ENCODE data around the gene TNP2. TPM values are rescaled to one million over a fixed set of nuclear protein-coding genes. Genes with fewer than 3 reads are reported as not detected.
A peak's percentile ranks its signal among the peaks of the same experiment; 100 is the strongest.

TNP2 gene
- polyA plus RNA-seq, 3 donors, result not detected

DNA sequence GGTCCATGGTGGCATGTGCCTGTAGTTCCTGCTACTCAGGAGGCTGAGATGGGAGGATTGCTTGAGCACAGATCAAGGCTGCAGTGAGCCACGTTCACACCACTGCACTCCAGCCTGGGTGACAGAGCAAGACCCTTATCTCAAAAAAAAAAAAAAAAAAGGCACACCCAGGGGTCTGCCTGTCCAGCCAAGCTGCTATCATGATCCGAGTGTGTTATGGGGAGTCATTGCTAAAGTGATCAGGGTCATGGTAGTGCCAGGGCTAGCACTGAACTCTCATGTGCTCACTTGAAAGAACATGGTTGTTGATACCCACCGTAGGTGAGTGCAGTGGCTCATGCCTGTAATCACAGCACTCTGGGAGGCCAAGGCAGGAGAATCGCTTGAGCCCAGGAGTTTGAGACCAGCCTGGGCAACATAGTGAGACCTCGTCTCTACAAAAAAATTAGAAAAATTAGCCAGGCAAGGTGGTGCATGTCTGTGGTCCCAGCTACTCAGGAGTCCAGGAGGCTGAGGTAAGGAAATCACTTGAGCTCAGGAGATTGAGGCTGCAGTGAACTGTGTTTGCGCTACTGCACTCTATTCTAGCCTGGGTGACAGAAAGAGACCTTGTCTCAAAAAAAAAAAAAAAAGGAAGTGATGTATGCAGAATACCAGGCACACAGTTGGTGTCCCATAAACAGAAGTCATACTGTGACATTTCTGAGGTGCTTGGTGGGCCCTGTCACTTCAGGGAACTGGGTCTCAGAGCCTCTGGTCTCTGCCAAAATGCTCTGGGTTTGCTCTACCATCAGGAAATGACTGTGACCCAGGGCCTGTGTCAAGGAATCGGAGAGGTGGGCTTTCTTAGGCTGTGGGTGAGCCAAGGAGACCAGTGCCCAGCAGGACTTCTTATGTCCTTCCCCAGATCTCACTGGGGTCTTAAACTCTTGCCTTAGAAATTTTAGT, 9.8 kb upstream of the TNP2 start:
- no peak for DNase-seq (ENCODE audit: low read depth in 3 of 3, low spot score in 2 of 3)

GRCh38 chr16:11277607-11278337, 8.6 kb upstream of the TNP2 start:
- no peak for DNase-seq (ENCODE audit: low read depth in 3 of 3, low spot score in 2 of 3)

DNA sequence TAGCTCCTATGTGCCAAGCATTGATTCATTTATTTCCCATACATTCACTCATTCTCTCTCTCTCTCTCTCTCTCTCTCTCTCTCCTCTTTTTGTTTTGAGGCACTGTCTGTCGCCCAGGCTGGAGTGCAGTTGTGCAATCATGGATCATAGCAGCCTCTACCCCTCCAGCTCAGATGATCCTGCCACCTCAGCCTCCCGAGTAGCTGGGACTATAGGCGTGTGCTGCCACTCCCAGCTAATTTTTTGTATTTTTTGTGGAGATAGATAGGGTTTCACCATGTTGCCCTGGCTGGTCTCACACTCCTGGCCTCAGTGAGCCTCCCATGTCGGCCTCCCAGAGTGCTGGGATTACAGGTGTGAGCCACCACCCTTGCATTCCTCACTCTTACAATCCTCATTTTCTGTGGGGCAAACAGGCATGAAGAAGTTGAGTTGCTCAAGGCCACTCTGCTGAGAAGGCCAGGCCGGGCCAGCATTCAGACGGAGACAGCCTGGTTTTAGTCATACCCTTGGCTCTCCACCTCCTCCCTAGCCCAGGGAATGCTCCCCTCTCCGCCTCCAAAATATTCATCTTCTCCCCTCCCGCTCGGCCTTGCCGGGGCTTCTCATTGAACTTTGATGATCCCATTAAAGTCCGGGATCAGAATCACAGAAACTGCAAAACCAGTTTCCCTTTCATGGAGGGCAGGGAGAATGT, 7.9 kb upstream of the TNP2 start:
- no peak for DNase-seq (ENCODE audit: low read depth in 3 of 3, low spot score in 2 of 3)

DNA sequence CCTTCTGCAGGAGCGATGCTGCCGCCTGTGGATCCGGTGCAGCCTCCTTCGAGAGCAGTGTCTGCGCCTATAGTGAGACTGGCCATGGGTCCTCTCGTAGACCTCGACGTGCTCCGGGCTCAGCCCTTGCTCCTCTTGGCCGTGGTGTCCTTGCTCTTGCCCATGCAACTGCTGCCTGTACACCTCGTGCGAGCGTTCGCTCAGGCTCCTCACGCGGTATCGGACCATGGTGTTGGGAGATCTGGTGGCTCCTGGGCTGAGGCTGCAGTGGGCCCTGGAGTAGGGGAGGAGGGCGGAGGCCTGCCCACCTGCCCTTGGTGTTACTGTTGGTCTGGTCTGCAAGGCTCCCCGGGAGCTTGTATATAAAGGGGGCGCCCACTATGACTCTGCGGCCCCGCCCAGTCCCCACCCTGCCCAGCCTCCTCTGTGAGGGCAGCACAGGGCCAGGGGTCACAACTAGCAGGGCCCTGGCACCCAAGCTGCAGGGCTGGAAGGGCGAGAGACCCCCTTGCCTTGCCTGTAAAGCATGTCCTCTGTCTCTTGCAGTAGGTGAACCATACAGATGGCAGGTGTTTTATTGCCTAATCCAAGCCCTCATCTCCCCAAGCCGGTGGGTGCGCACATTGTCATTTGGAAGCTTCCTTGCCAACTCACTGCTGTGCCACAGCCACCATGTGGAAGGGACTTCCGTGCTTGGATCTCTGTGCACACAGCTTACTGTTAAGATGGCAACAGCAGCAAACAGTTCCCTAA, 7.2 kb upstream of the TNP2 start, which contains the start of gene PRM2:
Gene PRM2 (minus strand): TSS at position 338 of the 753 bp plus-strand sequence. CDS start 110 bp downstream, at position 228.
- no peak for DNase-seq (ENCODE audit: low read depth in 3 of 3, low spot score in 2 of 3)

- DNase-seq (ENCODE audit: low read depth in 3 of 3, low spot score in 2 of 3), result no peak
Observed at GRCh38 chr16:11274964-11275363, 5.8 kb upstream of the TNP2 start.

GRCh38 chr16:11273721-11274324, 4.7 kb upstream of the TNP2 start:
- DNase-seq (ENCODE audit: low read depth in 3 of 3, low spot score in 2 of 3), result peak in 2 of 3 donors; percentile 67 to 74

GRCh38 chr16:11272921-11273720, 4.0 kb upstream of the TNP2 start, which contains the start of gene PRM3:
TSS of gene PRM3 (minus strand) at chr16:11273629. CDS start at chr16:11273595, 34 bp downstream.
- no peak for DNase-seq (ENCODE audit: low read depth in 3 of 3, low spot score in 2 of 3)

- DNase-seq (ENCODE audit: low read depth in 3 of 3, low spot score in 2 of 3), result no peak
Observed at GRCh38 chr16:11272484-11272883, 3.4 kb upstream of the TNP2 start.

GRCh38 chr16:11271610-11272009, 2.5 kb upstream of the TNP2 start:
- DNase-seq (ENCODE audit: low read depth in 3 of 3, low spot score in 2 of 3), result no peak

DNA sequence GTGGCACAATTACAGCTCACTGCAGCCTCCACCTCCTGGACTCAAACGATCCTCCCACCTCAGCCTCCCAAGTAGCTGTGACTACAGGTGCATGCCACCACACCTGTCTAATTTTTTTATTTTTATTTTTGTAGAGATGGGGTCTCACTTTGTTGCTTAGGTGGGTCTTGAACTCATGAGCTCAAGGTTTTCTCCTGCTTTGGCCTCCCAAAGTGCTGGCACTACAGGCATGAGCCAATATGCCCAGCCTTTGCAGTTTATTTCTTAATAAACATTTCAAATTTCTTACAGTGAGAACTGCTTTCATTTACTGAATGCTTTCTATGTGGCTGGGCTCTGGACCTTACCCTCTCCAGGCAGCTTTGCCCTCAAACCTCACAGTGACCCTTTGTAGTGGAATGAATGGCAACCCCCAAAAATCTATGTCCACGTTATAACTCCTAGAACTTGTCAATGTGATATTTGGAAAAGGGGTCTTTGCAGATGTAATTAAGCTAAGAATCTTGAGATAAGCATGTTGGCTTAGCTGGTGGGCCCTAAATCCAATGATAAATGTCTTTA, 1.6 kb upstream of the TNP2 start:
- no peak for DNase-seq (ENCODE audit: low read depth in 3 of 3, low spot score in 2 of 3)

- no peak for DNase-seq (ENCODE audit: low read depth in 3 of 3, low spot score in 2 of 3)
Observed at GRCh38 chr16:11265124-11265523, 4.0 kb downstream of the TNP2 start.

DNA sequence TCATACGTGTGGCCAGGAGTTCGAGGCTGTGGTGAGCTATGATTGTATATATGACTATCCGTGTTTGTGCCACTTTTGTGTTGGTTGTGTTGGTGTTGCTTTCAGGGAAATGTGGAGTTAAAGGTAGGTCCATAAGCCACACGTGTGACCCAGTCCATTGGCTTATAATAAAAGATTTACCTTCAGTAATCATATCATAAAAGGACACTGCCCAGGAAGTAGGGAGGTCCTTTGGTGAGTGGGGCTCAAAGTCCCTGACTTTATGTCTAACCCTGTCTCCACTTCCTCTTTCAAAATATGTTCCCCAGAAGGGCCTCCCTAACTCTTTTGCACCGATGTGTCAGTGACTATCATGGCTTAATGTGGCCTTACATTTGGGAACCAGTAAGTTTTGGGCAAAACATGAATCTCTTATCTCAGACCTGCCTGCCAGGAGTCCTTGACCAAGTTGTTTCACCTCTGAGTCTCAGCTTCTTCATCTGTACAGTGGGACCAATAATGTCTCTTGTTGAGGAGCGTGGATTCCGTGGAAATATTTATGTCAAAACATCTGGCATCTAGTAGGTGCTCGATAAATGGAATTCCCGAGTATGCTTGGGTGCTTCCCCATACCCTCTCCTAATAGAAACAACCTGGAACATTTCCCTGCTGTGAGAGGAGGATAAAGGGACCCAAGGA, 4.8 kb downstream of the TNP2 start:
- no peak for DNase-seq (ENCODE audit: low read depth in 3 of 3, low spot score in 2 of 3)

DNA sequence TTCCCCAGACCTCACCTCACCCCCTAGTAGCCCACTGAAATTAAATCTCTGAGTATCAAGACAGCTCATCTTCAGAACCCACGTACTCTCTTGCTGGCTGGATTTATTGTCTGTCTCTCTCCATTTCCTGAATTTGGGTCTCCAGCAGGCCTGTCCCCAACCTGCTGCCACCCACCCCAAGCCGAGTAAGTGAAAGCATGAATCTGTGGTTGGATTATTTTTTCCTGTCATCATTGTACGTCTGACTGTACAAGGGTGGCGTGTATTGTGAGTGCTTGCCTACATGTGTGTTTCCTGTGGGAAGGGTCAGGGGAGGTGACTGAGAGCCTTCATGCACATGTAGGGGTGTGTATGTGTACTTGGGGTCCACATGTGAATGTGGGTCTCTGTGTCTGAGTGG, 5.4 kb downstream of the TNP2 start:
- DNase-seq (ENCODE audit: low read depth in 3 of 3, low spot score in 2 of 3), result no peak

DNA sequence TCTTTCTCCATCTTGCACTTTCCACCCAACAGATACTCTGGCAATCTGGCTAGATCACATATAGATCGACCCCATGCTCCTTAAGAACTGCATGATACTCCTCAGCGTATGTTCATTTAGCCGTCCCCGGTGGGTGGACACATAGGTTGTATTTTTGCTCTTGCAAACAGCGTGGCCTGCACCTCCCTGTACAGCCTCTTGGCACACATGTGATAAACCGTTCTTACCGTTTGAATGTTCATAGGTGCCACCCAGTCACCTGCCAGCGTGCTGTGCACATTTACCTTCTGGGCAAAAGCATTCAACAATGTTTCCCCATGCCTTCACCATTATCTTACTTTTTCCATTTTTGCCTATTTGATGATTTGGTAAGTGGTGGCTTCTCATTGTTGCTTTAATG, 6.2 kb downstream of the TNP2 start:
- no peak for DNase-seq (ENCODE audit: low read depth in 3 of 3, low spot score in 2 of 3)

- DNase-seq (ENCODE audit: low read depth in 3 of 3, low spot score in 2 of 3), result no peak
Observed at GRCh38 chr16:11260596-11260966, 8.5 kb downstream of the TNP2 start.

DNA sequence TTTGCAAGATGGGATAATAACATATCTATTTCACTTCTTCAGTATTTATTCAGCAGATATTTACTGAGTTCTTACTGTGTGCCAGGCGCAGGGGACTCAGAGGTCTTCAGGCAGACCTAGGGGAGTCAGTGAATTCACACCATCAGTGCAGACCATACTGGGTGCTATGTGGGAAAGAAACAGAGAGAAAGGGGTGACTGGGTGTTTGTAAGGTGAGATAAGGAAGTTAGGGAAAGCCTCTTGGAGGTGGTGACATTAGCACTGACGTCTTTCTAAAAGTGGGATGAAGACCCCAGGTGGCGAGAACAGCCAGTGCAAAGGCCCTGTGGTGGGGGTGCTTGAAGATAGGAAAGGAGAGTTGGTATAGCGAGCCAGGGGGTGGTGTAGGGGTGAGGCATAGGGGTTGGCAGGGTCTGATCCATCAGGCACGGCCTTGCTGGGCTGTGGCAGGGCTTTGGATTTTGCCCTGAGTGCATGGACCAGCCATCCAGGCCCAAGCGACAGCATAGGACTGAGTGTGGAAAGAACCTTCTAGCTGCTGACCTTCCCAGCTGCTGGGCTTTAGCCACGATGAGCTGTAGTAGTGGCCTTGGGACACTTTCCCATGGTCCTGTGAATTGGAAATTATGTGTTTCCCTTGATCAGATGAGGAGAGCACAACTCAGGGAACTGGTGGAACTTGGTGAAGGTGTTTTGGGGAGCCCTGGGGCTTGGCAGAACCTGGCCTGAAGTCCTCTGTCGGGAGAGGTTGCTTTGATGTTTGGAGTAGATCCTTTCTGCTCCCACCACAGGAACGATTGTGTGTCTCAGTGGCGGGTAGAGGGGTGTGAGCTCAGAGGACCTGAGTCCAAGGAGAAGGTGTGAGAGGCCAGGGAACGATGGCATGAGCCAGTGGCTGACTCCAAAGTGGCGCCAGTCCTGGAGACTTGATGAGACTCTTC, 9.2 kb downstream of the TNP2 start:
- DNase-seq (ENCODE audit: low read depth in 3 of 3, low spot score in 2 of 3), result no peak

Data from right renal cortex interstitium (tissue), 3 donors.